A673 (cell line): ENCODE measurements around the gene TGFBR1. TPM values are rescaled to one million over a fixed set of nuclear protein-coding genes. Genes with fewer than 3 reads are reported as not detected.

ENCODE experiments used
- BruUV-seq: library from RNA; stranded (reverse); fragments of 400-500 nt; replicated peaks from 2 replicates; lab custom pipeline; 2021; lab: Mats Ljungman, UMichigan
- CTCF ChIA-PET: fragments of 300-600 bp; sonication (Branson Sonifier 250); formaldehyde crosslinking; loops from one replicate; lab custom pipeline; 2022; ENCODE audit warnings: antibody characterized with exemption; lab: Charles Lee
- POLR2A ChIA-PET: fragments of 300-600 bp; sonication (Branson Sonifier 250); formaldehyde crosslinking; loops from one replicate; lab custom pipeline; 2022; ENCODE audit warnings: antibody characterized with exemption; ENCODE audit not compliant: low non-redundant PET; lab: Charles Lee
- DNase-seq: peaks from one replicate; pipeline ENCODE4 v3.0.0-alpha.2; 2015; ENCODE audit warnings: low spot score
- H3K27ac ChIP-seq: fragments of 200-600 bp; sonication (generic); 2 replicates; pipeline ENCODE4 v1.5.1; 2016; ENCODE audit warnings: mixed run types, low read depth, mild to moderate bottlenecking, mixed read lengths, antibody characterized with exemption, low read length; ENCODE audit not compliant: poor library complexity, severe bottlenecking
- H3K27me3 ChIP-seq: fragments of 200-600 bp; sonication (generic); replicated peaks from 2 replicates; pipeline ENCODE4 v1.6.1; 2017; ENCODE audit warnings: mixed run types, low read depth, mild to moderate bottlenecking, mixed read lengths, antibody characterized with exemption, low read length; ENCODE audit not compliant: insufficient read depth, poor library complexity
- H3K36me3 ChIP-seq: fragments of 200-600 bp; sonication (generic); 2 replicates; pipeline ENCODE4 v1.6.1; 2016; ENCODE audit warnings: mixed run types, mild to moderate bottlenecking, mixed read lengths, antibody characterized with exemption, low read length; ENCODE audit not compliant: insufficient read depth, poor library complexity, severe bottlenecking
- H3K4me1 ChIP-seq: fragments of 200-600 bp; sonication (generic); 2 replicates; pipeline ENCODE4 v1.6.1; 2017; ENCODE audit warnings: mixed run types, mild to moderate bottlenecking, mixed read lengths, antibody characterized with exemption, low read length; ENCODE audit not compliant: insufficient read depth, poor library complexity, severe bottlenecking
- H3K4me3 ChIP-seq: fragments of 200-600 bp; sonication (generic); 2 replicates; pipeline ENCODE4 v1.5.1; 2016; ENCODE audit warnings: low read depth, mixed run types, mild to moderate bottlenecking, mixed read lengths, low read length; ENCODE audit not compliant: poor library complexity, severe bottlenecking
- H3K9me3 ChIP-seq: fragments of 200-600 bp; sonication (generic); 2 replicates; pipeline ENCODE4 v1.6.1; 2016; ENCODE audit warnings: mixed run types, low read depth, mild to moderate bottlenecking, mixed read lengths, antibody characterized with exemption, low read length; ENCODE audit not compliant: poor library complexity, severe bottlenecking
- CTCF ChIP-seq: fragments of 300-800, 200-600 bp; sonication (generic); conservative IDR thresholded peaks from 2 replicates; pipeline ENCODE4 v1.5.1; 2017; ENCODE audit warnings: low read depth, mild to moderate bottlenecking, antibody characterized with exemption, low read length, moderate library complexity, mixed read lengths
- EZH2 ChIP-seq: fragments of 200-600 bp; sonication (generic); IDR thresholded peaks from 2 replicates; pipeline ENCODE4 v1.6.1; 2017; ENCODE audit warnings: borderline replicate concordance, low read depth, mild to moderate bottlenecking, mixed read lengths, antibody characterized with exemption, low read length; ENCODE audit not compliant: poor library complexity, severe bottlenecking
- intact Hi-C: fragments of 100-400 bp; cut with micrococcal nuclease; formaldehyde crosslinking; loops from one replicate; pipeline ENCODE4 v1.10.0; 2022; ENCODE audit not compliant: unreplicated experiment
- total RNA-seq: library from RNA; stranded (reverse); gene quantifications from 2 replicates; pipeline ENCODE4 v1.2.3, GENCODE V29; 2021

The TGFBR1 gene
- total RNA-seq, 1 experiment from 2014 or later: 3.5 TPM

GRCh38 chr9:99199938-99200539 is 95.1 kb downstream of the TGFBR1 start:
- no TSS peak for BruUV-seq
- POLR2A ChIA-PET: no interaction called here
- Histone ChIP-seq H3K27ac (no peak overlapping the region), H3K4me1 (no peaks in the 10 kb centered on the region), H3K9me3 (no peaks in the 10 kb centered on the region), H3K36me3 (no peaks in the 10 kb centered on the region), H3K27me3 (no peaks in the 10 kb centered on the region), H3K4me3 (no peak overlapping the region)
- CTCF ChIA-PET: no interaction called here
- DNase-seq: no peak
- TF ChIP-seq CTCF: no peak
- no peak for TF ChIP-seq EZH2
- intact Hi-C loops: no loop called here

GRCh38 chr9:99201603-99202002 is 96.7 kb downstream of the TGFBR1 start:
- no peak for DNase-seq
- BruUV-seq: no TSS peak
- H3K27ac ChIP-seq: no peak overlapping the region
- ChIA-PET CTCF (no interaction called here), POLR2A (no interaction called here)
- no peaks in the 10 kb centered on the region for H3K9me3 ChIP-seq
- TF ChIP-seq EZH2 (no peak), CTCF (no peak)
- no peaks in the 10 kb centered on the region for H3K36me3 ChIP-seq
- no peaks in the 10 kb centered on the region for H3K4me1 ChIP-seq
- no peak overlapping the region for H3K4me3 ChIP-seq
- no peaks in the 10 kb centered on the region for H3K27me3 ChIP-seq
- intact Hi-C loops: no loop called here

Other genes starting within 250 kb of the TGFBR1 start
- gene COL15A1, start 161.2 kb upstream of the TGFBR1 start, total RNA-seq: 0.04 TPM in 1 of 2 replicates, not detected in the other
- gene ALG2, start 116.8 kb downstream of the TGFBR1 start, total RNA-seq: 27.6 and 30.1 TPM in 2 replicates
- gene SEC61B, start 117.2 kb downstream of the TGFBR1 start, total RNA-seq: 175 and 183 TPM in 2 replicates